ENCODE measurements around the gene P3H3. TPM values are rescaled to one million over a fixed set of nuclear protein-coding genes. Genes with fewer than 3 reads are reported as not detected.

Gene P3H3
- total and polyA plus RNA-seq, 9 of the 15 experiments (the other 6 are each of a cell fraction or from before 2014, with no cell fraction given): 0.03 to 15.0 (median 4.8) TPM

- TF ChIP-seq AFF4 (CRISPR knock-in tag; IDR thresholded peaks at IDR 0.05) (peak; percentile 93; the same call in 1 of the 2 replicates), ZNF76 (CRISPR knock-in tag; IDR thresholded peaks at IDR 0.05; ENCODE audit: borderline replicate concordance) (no peak), KDM2B (CRISPR knock-in tag; IDR thresholded peaks at IDR 0.05) (no peak), ZNF592 (IDR thresholded peaks at IDR 0.05) (peak; percentile 58; the same call in 1 of the 2 replicates), ZNF316 (IDR thresholded peaks at IDR 0.05) (no peak), NFRKB (IDR thresholded peaks at IDR 0.05; ENCODE audit: low read depth) (peak; percentile 33; the same call in 1 of the 2 replicates), ZNF707 (CRISPR knock-in tag; conservative IDR thresholded peaks at IDR 0.05) (no peak), RNF2 (IDR thresholded peaks at IDR 0.05) (no peak), ATF7 (IDR thresholded peaks at IDR 0.05) (peak; percentile 14; the same call in 1 of the 2 replicates), CTCF (IDR thresholded peaks at IDR 0.05 in 2 of 3, conservative IDR thresholded peaks at IDR 0.05 in 1 of 3; ENCODE audit: insufficient read depth in 2 of 3, low read depth in 1 of 3, low read length in 3 of 3) (0 out of 6 replicates have a peak, but pooled peaks of 1 of the 3 experiments have one; percentile 3), ZNF165 (CRISPR knock-in tag; IDR thresholded peaks at IDR 0.05; ENCODE audit: borderline replicate concordance) (no peak), CBX5 (IDR thresholded peaks at IDR 0.05; ENCODE audit: borderline replicate concordance, low read depth) (no peak), E2F4 (CRISPR knock-in tag; IDR thresholded peaks at IDR 0.05; ENCODE audit: low read depth) (no peak), ARID1B (IDR thresholded peaks at IDR 0.05) (no peak), ESRRA (IDR thresholded peaks at IDR 0.05; ENCODE audit: borderline replicate concordance, low read depth) (peak; percentile 82), HMGN3 (IDR thresholded peaks at IDR 0.05; ENCODE audit: borderline replicate concordance, extremely low read depth, insufficient read length, low read depth, low read length) (peak; percentile 30)
Measured at GRCh38 chr12:6867413-6868210, 39.4 kb downstream of the P3H3 start, which contains the start of gene TPI1 (continued).

Measured in K562 (cell line).